WTC11 (cell line): ENCODE results near the gene OR51S1. TPM values are rescaled to one million over a fixed set of nuclear protein-coding genes. Genes with fewer than 3 reads are reported as not detected.
A peak's percentile ranks its signal among the peaks of the same experiment; 100 is the strongest.

Experiments used
- ATAC-seq: fragments of 200-7000 bp; cut with Tn5 transposase; 2 replicates; pipeline ENCODE4 v1.10.0; 2021; ENCODE audit warnings: mild to moderate bottlenecking, moderate library complexity
- CTCF ChIA-PET: fragments of 300-600 bp; sonication (Branson Sonifier 250); formaldehyde crosslinking; loops from one replicate; lab custom pipeline; 2021; ENCODE audit warnings: antibody characterized with exemption; lab: Charles Lee
- POLR2A ChIA-PET: fragments of 350-600 bp; sonication (Branson Sonifier 250); formaldehyde crosslinking; loops from one replicate; lab custom pipeline; 2021; ENCODE audit warnings: antibody characterized with exemption; lab: Charles Lee
- DNase-seq: peaks from one replicate; pipeline ENCODE4 v3.0.0; 2021; ENCODE audit warnings: low spot score
- H3K27ac Mint-ChIP-seq: 2 replicates; pipeline ENCODE4 v1.8.0; 2021; ENCODE audit warnings: mixed read lengths
- H3K27me3 Mint-ChIP-seq: 2 replicates; pipeline ENCODE4 v1.8.0; 2021; ENCODE audit warnings: low read depth, mild to moderate bottlenecking, moderate library complexity, mixed read lengths
- H3K36me3 Mint-ChIP-seq: 2 replicates; pipeline ENCODE4 v1.8.0; 2021; ENCODE audit warnings: mixed read lengths
- H3K4me1 Mint-ChIP-seq: 2 replicates; pipeline ENCODE4 v1.8.0; 2022; ENCODE audit warnings: mixed read lengths
- H3K4me3 Mint-ChIP-seq: 2 replicates; pipeline ENCODE4 v1.8.0; 2021; ENCODE audit warnings: mild to moderate bottlenecking, moderate library complexity, mixed read lengths
- H3K9me3 Mint-ChIP-seq: 2 replicates; pipeline ENCODE4 v1.8.0; 2021; ENCODE audit warnings: mixed read lengths
- ATF2 ChIP-seq: sonication (generic); formaldehyde crosslinking; IDR thresholded peaks from 2 replicates; pipeline ENCODE4 v1.8.1; 2022; ENCODE audit warnings: low read depth, missing genetic modification reagents, borderline replicate concordance
- CBFB ChIP-seq: sonication (generic); formaldehyde crosslinking; IDR thresholded peaks from 2 replicates; pipeline ENCODE4 v1.8.1; 2022; ENCODE audit warnings: mild to moderate bottlenecking, low read depth, missing genetic modification reagents
- CREB1 ChIP-seq: sonication (generic); formaldehyde crosslinking; IDR thresholded peaks from 2 replicates; pipeline ENCODE4 v1.8.0; 2023; ENCODE audit warnings: mild to moderate bottlenecking, missing genetic modification reagents
- CTCF ChIP-seq: fragments of 200-600 bp; IDR thresholded peaks from 2 replicates; pipeline ENCODE4 v1.8.0; 2022; ENCODE audit warnings: antibody characterized with exemption
- ELF4 ChIP-seq: sonication (generic); formaldehyde crosslinking; IDR thresholded peaks from 2 replicates; pipeline ENCODE4 v1.8.1; 2022; ENCODE audit warnings: low read depth, mild to moderate bottlenecking, moderate library complexity, missing genetic modification reagents
- ERG ChIP-seq: fragments of 250-450 bp; sonication (Bioruptor Pico); IDR thresholded peaks from 2 replicates; pipeline ENCODE4 v1.8.0; 2021; ENCODE audit warnings: mild to moderate bottlenecking
- FOXP1 ChIP-seq: sonication (generic); formaldehyde crosslinking; IDR thresholded peaks from 2 replicates; pipeline ENCODE4 v1.8.0; 2022; ENCODE audit warnings: missing genetic modification reagents, mild to moderate bottlenecking, moderate library complexity, borderline replicate concordance
- GABPB1 ChIP-seq: sonication (generic); formaldehyde crosslinking; IDR thresholded peaks from 2 replicates; pipeline ENCODE4 v1.8.1; 2023; ENCODE audit warnings: mild to moderate bottlenecking, missing genetic modification reagents
- GTF2I ChIP-seq: fragments of 250-450 bp; sonication (Bioruptor Pico); conservative IDR thresholded peaks from 2 replicates; pipeline ENCODE4 v1.4.0; 2021; ENCODE audit warnings: mild to moderate bottlenecking
- JAZF1 ChIP-seq: fragments of 250-450 bp; sonication (Bioruptor Pico); IDR thresholded peaks from 2 replicates; pipeline ENCODE4 v1.9.0; 2021; ENCODE audit warnings: moderate library complexity, mild to moderate bottlenecking, inconsistent platforms
- NR1H2 ChIP-seq: sonication (generic); formaldehyde crosslinking; IDR thresholded peaks from 2 replicates; pipeline ENCODE4 v1.9.0; 2021; ENCODE audit warnings: mild to moderate bottlenecking, moderate library complexity, missing genetic modification reagents
- TCF7 ChIP-seq: sonication (generic); formaldehyde crosslinking; IDR thresholded peaks from 2 replicates; pipeline ENCODE4 v1.8.0; 2022; ENCODE audit warnings: mild to moderate bottlenecking, low read depth, missing genetic modification reagents, moderate library complexity
- ZSCAN18 ChIP-seq: fragments of 250-450 bp; sonication (Bioruptor Pico); IDR thresholded peaks from 2 replicates; pipeline ENCODE4 v2.1.2; 2022; ENCODE audit warnings: mild to moderate bottlenecking, moderate library complexity
- total RNA-seq: library from RNA; stranded (reverse); gene quantifications from 3 replicates; pipeline ENCODE4 v1.2.3, GENCODE V29; 2021

Gene OR51S1
- total RNA-seq, 1 experiment from 2014 or later, result not detected

- H3K4me3 Mint-ChIP-seq, result no peak overlapping the region
- H3K36me3 Mint-ChIP-seq, result no peaks in the 10 kb centered on the region
- H3K27ac Mint-ChIP-seq, result no peak overlapping the region
- no peak for TF ChIP-seq ERG
- TF ChIP-seq CBFB, result no peak
- ChIA-PET POLR2A (no interaction called here), CTCF (interaction anchor here (2.2 kb wide), 1 partner anchor 193 kb away, joined by 5 read pairs; the partner anchor contains the start of gene OR51D1)
- no peaks in the 10 kb centered on the region for H3K4me1 Mint-ChIP-seq
- DNase-seq (no peak), ATAC-seq (no peak)
- no peaks in the 10 kb centered on the region for H3K9me3 Mint-ChIP-seq
- H3K27me3 Mint-ChIP-seq, result no peaks in the 10 kb centered on the region; the same call in 1 of the 2 replicates
Measured at GRCh38 chr11:4830346-4830745, 18.7 kb downstream of the OR51S1 start.

- TF ChIP-seq ATF2 (CRISPR knock-in tag) (no peak), CTCF (0 out of 2 replicates have a peak, but pooled peaks have one; percentile 17), ELF4 (CRISPR knock-in tag) (no peak), TCF7 (CRISPR knock-in tag) (no peak)
- Mint-ChIP-seq H3K4me3 (no peak overlapping the region), H3K9me3 (no peaks in the 10 kb centered on the region), H3K27ac (no peak overlapping the region), H3K27me3 (no peaks in the 10 kb centered on the region; the same call in 1 of the 2 replicates), H3K36me3 (no peaks in the 10 kb centered on the region), H3K4me1 (peaks cover 6% of the 10 kb centered on the region; the same call in 1 of the 2 replicates)
- ChIA-PET POLR2A (no interaction called here), CTCF (interaction anchor here (0.7 to 5.0 kb wide), 5 partner anchors 11 to 199 kb away, joined by 3 to 59 read pairs (median 8); partner anchors contain the start of gene OR51D1)
- DNase-seq, result no peak
- peak; percentile 61 for ATAC-seq
Measured at GRCh38 chr11:4826425-4826824, 22.6 kb downstream of the OR51S1 start.

- DNase-seq (no peak), ATAC-seq (no peak)
- H3K4me3 Mint-ChIP-seq, result no peak overlapping the region
- ChIA-PET POLR2A (no interaction called here), CTCF (interaction anchor here (5.0 kb wide), 1 partner anchor 188 kb away, joined by 59 read pairs; the partner anchor contains the start of gene OR51D1)
- peaks cover 6% of the 10 kb centered on the region; the same call in 1 of the 2 replicates for H3K4me1 Mint-ChIP-seq
- no peaks in the 10 kb centered on the region for H3K36me3 Mint-ChIP-seq
- no peaks in the 10 kb centered on the region; the same call in 1 of the 2 replicates for H3K27me3 Mint-ChIP-seq
- no peaks in the 10 kb centered on the region for H3K9me3 Mint-ChIP-seq
- no peak overlapping the region for H3K27ac Mint-ChIP-seq
- TF ChIP-seq CREB1 (CRISPR knock-in tag), result no peak
Measured at GRCh38 chr11:4825132-4825531, 23.9 kb downstream of the OR51S1 start.

GRCh38 chr11:4821021-4821420 is 28.0 kb downstream of the OR51S1 start, which contains the start of gene OR51F2:
TSS of gene OR51F2 (plus strand) at chr11:4821321. CDS start at chr11:4821422, 101 bp downstream.
- POLR2A ChIA-PET, result no interaction called here
- no peak within 1 kb of the TSS for H3K4me3 Mint-ChIP-seq
- CTCF ChIA-PET, result no interaction called here
- DNase-seq (no peak), ATAC-seq (no peak)
- peaks cover 6% of the 10 kb centered on the region; the same call in 1 of the 2 replicates for H3K4me1 Mint-ChIP-seq
- H3K9me3 Mint-ChIP-seq, result no peaks in the 10 kb centered on the region
- no peak within 1 kb of the TSS for H3K27ac Mint-ChIP-seq
- no peak for TF ChIP-seq GABPB1 (CRISPR knock-in tag)
- TF ChIP-seq GTF2I (CRISPR knock-in tag), result no peak
- TF ChIP-seq FOXP1, result no peak
- no peak for TF ChIP-seq NR1H2 (CRISPR knock-in tag)
- TF ChIP-seq ZSCAN18 (CRISPR knock-in tag), result no peak
- TF ChIP-seq JAZF1 (CRISPR knock-in tag), result no peak
- no peaks in the 10 kb centered on the region for H3K36me3 Mint-ChIP-seq
- H3K27me3 Mint-ChIP-seq, result no peaks in the 10 kb centered on the region
